ENCODE results near the gene CT55. TPM values are rescaled to one million over a fixed set of nuclear protein-coding genes. Genes with fewer than 3 reads are reported as not detected.

Gene CT55
- polyA plus RNA-seq, 12 donors = 0.15 to 0.73 (median 0.37) TPM; not detected in 4

Other genes starting within 250 kb of the CT55 start
- 10 to 100 TPM in 10 of 12 donors, not detected in 2; 12.1 to 16.1 (median 14.4) TPM for gene SMIM10, start 180.4 kb downstream of the CT55 start, polyA plus RNA-seq (ENCODE audit: insufficient read length in 12 of 12)
- gene RTL8B, start 148.9 kb downstream of the CT55 start, polyA plus RNA-seq (ENCODE audit: insufficient read length in 12 of 12) = 10 to 100 TPM in 11 of 12 donors, not detected in 1; 27.5 to 43.8 (median 37.3) TPM
- gene RTL8C, start 139.0 kb downstream of the CT55 start, polyA plus RNA-seq (ENCODE audit: insufficient read length in 12 of 12) = 100 to 1,000 TPM in 11 of 12 donors, not detected in 1; 285 to 493 (median 451) TPM
- 10 to 100 TPM in 11 of 12 donors, not detected in 1; 59.6 to 88.2 (median 70.6) TPM for gene RTL8A, start 119.3 kb downstream of the CT55 start, polyA plus RNA-seq (ENCODE audit: insufficient read length in 12 of 12)
- 1 to 10 TPM in 10 of 12 donors, not detected in 2; 1.1 to 9.4 (median 6.9) TPM for gene SMIM10L2B, start 72.7 kb downstream of the CT55 start, polyA plus RNA-seq (ENCODE audit: insufficient read length in 12 of 12)
- under 1 TPM in 2 of 12 donors, not detected in 10; 0.33 to 0.48 TPM for gene ETDB, start 50.9 kb downstream of the CT55 start, polyA plus RNA-seq (ENCODE audit: insufficient read length in 12 of 12)
- gene ETDA, start 80.7 kb upstream of the CT55 start, polyA plus RNA-seq (ENCODE audit: insufficient read length in 12 of 12) = under 1 TPM in 3 of 12 donors, not detected in 9; 0.20 to 0.41 (median 0.32) TPM
- gene ETDC, start 138.1 kb upstream of the CT55 start, polyA plus RNA-seq (ENCODE audit: insufficient read length in 12 of 12) = not detected
- gene ZNF75D, start 172.7 kb upstream of the CT55 start, polyA plus RNA-seq (ENCODE audit: insufficient read length in 12 of 12) = 10 to 100 TPM in 7 of 12 donors, 1 to 10 TPM in 4, not detected in 1; 9.3 to 16.8 (median 12.7) TPM
- 10 to 100 TPM in 10 of 12 donors, 1 to 10 TPM in 1, not detected in 1; 9.2 to 19.2 (median 14.1) TPM for gene ZNF449, start 173.4 kb upstream of the CT55 start, polyA plus RNA-seq (ENCODE audit: insufficient read length in 12 of 12)